Neural progenitor cell (in vitro differentiated cells): ENCODE results near the gene PDAP1. TPM values are rescaled to one million over a fixed set of nuclear protein-coding genes. Genes with fewer than 3 reads are reported as not detected.

Source experiments
- DNase-seq: peaks from one replicate; pipeline ENCODE4 v3.0.0-alpha.2; 2016; ENCODE audit warnings: low spot score
- H2AFZ ChIP-seq: fragments of 200-600 bp; sonication (generic); replicated peaks from 2 replicates; pipeline ENCODE4 v1.6.1; 2016; ENCODE audit warnings: antibody characterized with exemption
- H3F3A ChIP-seq: fragments of 200-600 bp; sonication (generic); 2 replicates; pipeline ENCODE4 v1.6.1; 2016; ENCODE audit warnings: antibody characterized with exemption, low read depth
- H3K27ac ChIP-seq: fragments of 200-600 bp; sonication (generic); 2 replicates; pipeline ENCODE4 v1.5.1; 2016; ENCODE audit warnings: mild to moderate bottlenecking
- H3K27me3 ChIP-seq: fragments of 200-600 bp; sonication (generic); 2 replicates; pipeline ENCODE4 v1.6.1; 2016; ENCODE audit warnings: mild to moderate bottlenecking, moderate library complexity
- H3K36me3 ChIP-seq: fragments of 200-600 bp; sonication (generic); 2 replicates; pipeline ENCODE4 v1.5.1; 2016
- H3K4me1 ChIP-seq: fragments of 200-600 bp; sonication (generic); 2 replicates; pipeline ENCODE4 v1.6.1; 2016; ENCODE audit warnings: mixed run types
- H3K4me2 ChIP-seq: fragments of 200-600 bp; sonication (generic); 2 replicates; pipeline ENCODE4 v1.6.1; 2016
- H3K4me3 ChIP-seq: fragments of 200-600 bp; sonication (generic); 2 replicates; pipeline ENCODE4 v1.5.1; 2016
- H3K79me2 ChIP-seq: fragments of 200-600 bp; sonication (generic); 2 replicates; pipeline ENCODE4 v1.6.1; 2016; ENCODE audit warnings: low read depth
- H3K9ac ChIP-seq: fragments of 200-600 bp; sonication (generic); 2 replicates; pipeline ENCODE4 v1.6.1; 2016
- H3K9me3 ChIP-seq: fragments of 200-600 bp; sonication (generic); 2 replicates; pipeline ENCODE4 v1.5.1; 2016; ENCODE audit warnings: low read depth
- H4K20me1 ChIP-seq: fragments of 200-600 bp; sonication (generic); 2 replicates; pipeline ENCODE4 v1.6.1; 2016; ENCODE audit warnings: low read depth
- H3K27ac Mint-ChIP-seq: 3 replicates; pipeline ENCODE4 v1.8.0; 2021; ENCODE audit warnings: mixed read lengths
- H3K27me3 Mint-ChIP-seq: 2 replicates; pipeline ENCODE4 v1.8.0; 2022; ENCODE audit warnings: low read depth, mild to moderate bottlenecking, inconsistent platforms, moderate library complexity, mixed read lengths; ENCODE audit not compliant: insufficient read depth
- H3K36me3 Mint-ChIP-seq: 3 replicates; pipeline ENCODE4 v1.8.0; 2021; ENCODE audit warnings: mixed read lengths
- H3K4me1 Mint-ChIP-seq: 3 replicates; pipeline ENCODE4 v1.8.0; 2021; ENCODE audit warnings: mixed read lengths
- H3K4me3 Mint-ChIP-seq: 3 replicates; pipeline ENCODE4 v1.8.0; 2021; ENCODE audit warnings: mild to moderate bottlenecking, moderate library complexity, mixed read lengths
- H3K9me3 Mint-ChIP-seq: 3 replicates; pipeline ENCODE4 v1.8.0; 2020; ENCODE audit warnings: mixed read lengths
- EZH2 ChIP-seq: fragments of 200-600 bp; sonication (generic); IDR thresholded peaks from 2 replicates; pipeline ENCODE4 v1.6.1; 2017; ENCODE audit warnings: antibody characterized with exemption, mild to moderate bottlenecking, moderate library complexity
- EZH2phosphoT487 ChIP-seq: fragments of 200-600 bp; sonication (generic); IDR thresholded peaks from 2 replicates; pipeline ENCODE4 v1.6.1; 2017; ENCODE audit warnings: antibody characterized with exemption
- total RNA-seq: library from RNA; depleted of rRNA; stranded (reverse); fragments of >200 nt; gene quantifications from 2 replicates; pipeline ENCODE4 v1.2.3, GENCODE V29; 2015; ENCODE audit warnings: low replicate concordance
- TF ChIP-seq, protein P1 (sequence below): fragments of 200-600 bp; sonication (generic); IDR thresholded peaks from 2 replicates; pipeline ENCODE4 v1.5.1; 2017; ENCODE audit warnings: antibody characterized with exemption, mild to moderate bottlenecking

PDAP1 gene, protein sequence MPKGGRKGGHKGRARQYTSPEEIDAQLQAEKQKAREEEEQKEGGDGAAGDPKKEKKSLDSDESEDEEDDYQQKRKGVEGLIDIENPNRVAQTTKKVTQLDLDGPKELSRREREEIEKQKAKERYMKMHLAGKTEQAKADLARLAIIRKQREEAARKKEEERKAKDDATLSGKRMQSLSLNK
- 136 and 170 TPM in 2 replicates for total RNA-seq

DNA sequence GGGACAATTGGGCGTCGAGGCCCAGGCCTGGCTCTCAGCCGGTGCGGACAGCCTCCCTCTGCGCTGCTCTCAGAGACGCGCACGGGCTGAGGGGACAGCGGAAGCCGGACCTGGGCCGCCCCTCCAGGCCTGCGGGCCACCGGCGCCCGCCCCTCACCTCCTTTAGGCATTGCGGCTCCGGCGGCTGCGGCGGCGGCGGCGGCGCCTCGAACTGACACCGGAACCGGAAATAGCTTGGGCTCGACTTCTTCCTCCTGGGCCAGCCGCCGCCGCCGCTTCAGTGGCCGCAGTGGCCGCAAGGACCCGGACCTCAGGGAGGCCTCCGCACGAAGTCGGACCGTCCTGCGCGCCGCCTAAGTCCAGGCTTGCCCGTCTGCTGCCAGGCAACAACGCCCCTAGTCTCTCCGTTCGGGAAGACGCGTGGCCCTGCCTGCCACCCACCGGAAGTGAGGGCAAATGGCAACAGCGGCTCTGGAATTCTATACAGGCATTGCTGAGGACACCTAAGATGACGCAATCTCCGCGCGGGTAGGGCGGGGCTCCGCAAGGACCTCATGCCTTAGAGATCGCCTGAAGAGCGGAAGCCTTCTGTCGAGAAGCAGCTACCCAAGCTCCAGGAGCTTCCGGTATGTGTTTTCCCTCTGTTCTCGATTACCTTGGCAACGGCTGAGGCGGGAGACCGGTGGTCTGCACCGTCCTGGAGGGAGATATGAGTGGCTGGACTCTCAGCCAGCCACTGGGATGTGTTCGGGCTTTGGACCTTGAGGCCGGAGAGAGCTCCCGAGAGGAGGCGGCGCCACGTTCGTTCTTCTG is at the start of gene PDAP1, which contains the start of gene BUD31:
TSS of gene PDAP1 (minus strand) at position 219 of the 813 bp plus-strand sequence. CDS start at position 170, 49 bp downstream.
TSS of gene BUD31 (plus strand) at position 591 of the 813 bp plus-strand sequence. CDS start 2,124 bp downstream, outside the sequence.
- H2AFZ ChIP-seq = peak within 1 kb of the TSS; percentile 75
- H4K20me1 ChIP-seq = peaks cover 54% of the 10 kb centered on the region
- peaks cover 12% of the 10 kb centered on the region for H3F3A ChIP-seq
- H3K36me3 Mint-ChIP-seq = peaks cover 22% of the 10 kb centered on the region
- peaks cover 15% of the 10 kb centered on the region for H3K4me1 ChIP-seq
- peak within 1 kb of the TSS; percentile 98 for H3K4me3 ChIP-seq
- H3K4me2 ChIP-seq = peak within 1 kb of the TSS; percentile 96
- peak within 1 kb of the TSS; percentile 98 for H3K27ac ChIP-seq
- H3K27me3 ChIP-seq = no peaks in the 10 kb centered on the region
- peaks cover 6% of the 10 kb centered on the region for H3K27me3 Mint-ChIP-seq
- DNase-seq = peak; percentile 96
- H3K4me1 Mint-ChIP-seq = peaks cover 22% of the 10 kb centered on the region
- peak within 1 kb of the TSS; percentile 96 for H3K4me3 Mint-ChIP-seq
- H3K9me3 Mint-ChIP-seq = no peaks in the 10 kb centered on the region
- peaks cover 70% of the 10 kb centered on the region for H3K79me2 ChIP-seq
- H3K9me3 ChIP-seq = no peaks in the 10 kb centered on the region
- peak within 1 kb of the TSS; percentile 99 for H3K27ac Mint-ChIP-seq
- peak within 1 kb of the TSS; percentile 93 for H3K9ac ChIP-seq
- TF ChIP-seq, protein P1, sequence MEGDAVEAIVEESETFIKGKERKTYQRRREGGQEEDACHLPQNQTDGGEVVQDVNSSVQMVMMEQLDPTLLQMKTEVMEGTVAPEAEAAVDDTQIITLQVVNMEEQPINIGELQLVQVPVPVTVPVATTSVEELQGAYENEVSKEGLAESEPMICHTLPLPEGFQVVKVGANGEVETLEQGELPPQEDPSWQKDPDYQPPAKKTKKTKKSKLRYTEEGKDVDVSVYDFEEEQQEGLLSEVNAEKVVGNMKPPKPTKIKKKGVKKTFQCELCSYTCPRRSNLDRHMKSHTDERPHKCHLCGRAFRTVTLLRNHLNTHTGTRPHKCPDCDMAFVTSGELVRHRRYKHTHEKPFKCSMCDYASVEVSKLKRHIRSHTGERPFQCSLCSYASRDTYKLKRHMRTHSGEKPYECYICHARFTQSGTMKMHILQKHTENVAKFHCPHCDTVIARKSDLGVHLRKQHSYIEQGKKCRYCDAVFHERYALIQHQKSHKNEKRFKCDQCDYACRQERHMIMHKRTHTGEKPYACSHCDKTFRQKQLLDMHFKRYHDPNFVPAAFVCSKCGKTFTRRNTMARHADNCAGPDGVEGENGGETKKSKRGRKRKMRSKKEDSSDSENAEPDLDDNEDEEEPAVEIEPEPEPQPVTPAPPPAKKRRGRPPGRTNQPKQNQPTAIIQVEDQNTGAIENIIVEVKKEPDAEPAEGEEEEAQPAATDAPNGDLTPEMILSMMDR = peak; percentile 17
- TF ChIP-seq EZH2 = no peak
- H3K36me3 ChIP-seq = peaks cover 10% of the 10 kb centered on the region

DNA sequence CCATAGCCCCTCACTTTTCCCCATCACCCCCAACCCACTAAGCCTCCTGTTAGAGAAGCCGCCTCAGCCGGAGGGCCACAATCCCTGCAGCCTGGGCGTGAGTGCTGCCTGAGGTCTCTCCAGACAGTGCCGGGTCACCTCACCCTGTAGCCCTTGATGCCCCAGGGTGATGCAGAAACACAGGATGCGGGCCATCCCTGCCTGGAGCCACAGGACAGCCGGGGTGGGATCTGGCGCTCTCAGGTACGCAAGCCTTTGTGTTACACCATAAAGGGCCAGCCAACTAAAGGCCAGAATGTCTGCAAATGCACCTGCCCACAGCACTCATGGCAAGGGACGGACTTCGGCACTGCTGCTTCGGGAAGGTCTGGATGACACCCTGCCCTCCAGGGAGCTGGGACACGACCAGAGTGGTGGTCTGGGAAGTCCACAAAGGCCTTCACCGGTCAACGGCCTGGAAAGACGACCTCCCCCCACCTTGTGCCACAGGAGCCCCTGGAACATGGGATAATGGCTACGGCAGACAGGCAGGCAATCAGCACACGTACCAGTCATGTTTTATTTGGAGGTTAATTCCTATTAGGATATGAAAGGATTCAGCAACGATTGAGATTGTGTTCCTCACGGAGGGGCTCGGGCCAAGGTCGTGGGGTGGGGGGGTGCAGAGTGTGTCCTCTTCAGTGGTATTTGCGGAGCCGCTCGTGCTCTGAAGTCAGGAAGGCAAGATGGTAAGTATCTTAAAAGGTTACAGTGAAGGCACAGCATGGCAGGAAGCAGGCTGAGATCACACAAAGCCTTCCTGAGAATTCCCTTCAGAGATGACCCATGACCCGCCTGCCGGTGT is 49.5 kb upstream of the PDAP1 start:
- no peak overlapping the region for H3K4me2 ChIP-seq
- no peak overlapping the region for H3K4me3 Mint-ChIP-seq
- H3K36me3 Mint-ChIP-seq = peaks cover 38% of the 10 kb centered on the region
- H3K79me2 ChIP-seq = peaks cover 53% of the 10 kb centered on the region
- no peaks in the 10 kb centered on the region for H3K36me3 ChIP-seq
- peaks cover 4% of the 10 kb centered on the region for H4K20me1 ChIP-seq
- no peak for DNase-seq
- H3K27ac Mint-ChIP-seq = peak overlapping the region; percentile 46
- H2AFZ ChIP-seq = no peak overlapping the region
- no peaks in the 10 kb centered on the region for H3K9me3 Mint-ChIP-seq
- no peak overlapping the region for H3K4me3 ChIP-seq
- peak overlapping the region; percentile 37 for H3K27ac ChIP-seq
- peaks cover 4% of the 10 kb centered on the region for H3K4me1 Mint-ChIP-seq
- no peaks in the 10 kb centered on the region for H3K4me1 ChIP-seq
- H3K27me3 Mint-ChIP-seq = peaks cover 3% of the 10 kb centered on the region
- TF ChIP-seq EZH2 (no peak), EZH2phosphoT487 (no peak)
- TF ChIP-seq, protein P1 = no peak
- H3F3A ChIP-seq = peaks cover 44% of the 10 kb centered on the region
- no peaks in the 10 kb centered on the region for H3K27me3 ChIP-seq
- H3K9ac ChIP-seq = no peak overlapping the region
- H3K9me3 ChIP-seq = no peaks in the 10 kb centered on the region

DNA sequence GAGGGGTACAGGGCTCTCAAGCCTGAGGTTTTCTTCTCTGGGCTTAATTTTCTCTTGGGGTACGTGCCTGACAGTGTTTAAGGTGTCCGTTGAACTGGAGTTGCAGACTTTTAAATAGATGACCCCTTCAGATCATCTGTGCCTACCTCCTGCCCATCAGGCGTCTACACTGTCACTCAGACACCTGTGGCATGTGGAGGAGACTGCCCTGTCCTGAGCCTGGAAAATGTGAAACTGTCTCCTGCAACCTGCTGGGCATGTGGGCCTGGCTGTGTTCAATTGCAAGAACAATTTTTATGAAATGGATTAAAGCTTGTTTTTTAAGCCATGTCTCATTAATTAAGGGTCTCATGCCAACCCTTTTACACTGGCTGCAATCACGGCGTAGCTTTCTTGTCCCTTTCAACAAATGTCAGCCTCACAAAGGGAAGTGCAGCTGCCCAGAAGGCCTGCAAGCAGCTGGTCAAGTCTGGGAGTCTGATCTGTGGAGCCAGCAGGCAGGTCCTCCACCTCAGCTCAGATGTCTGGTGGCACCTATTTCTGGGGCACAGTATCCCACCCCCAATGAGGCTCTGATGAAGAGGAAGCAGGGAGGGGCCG is 48.8 kb upstream of the PDAP1 start:
- Mint-ChIP-seq H3K36me3 (peaks cover 35% of the 10 kb centered on the region), H3K4me3 (no peak overlapping the region), H3K9me3 (no peaks in the 10 kb centered on the region), H3K27me3 (peaks cover 3% of the 10 kb centered on the region), H3K4me1 (peaks cover 4% of the 10 kb centered on the region), H3K27ac (no peak overlapping the region)
- no peaks in the 10 kb centered on the region for H3K27me3 ChIP-seq
- H4K20me1 ChIP-seq = peaks cover 6% of the 10 kb centered on the region
- no peaks in the 10 kb centered on the region for H3K36me3 ChIP-seq
- no peaks in the 10 kb centered on the region for H3K4me1 ChIP-seq
- H3K27ac ChIP-seq = peak overlapping the region; percentile 37
- TF ChIP-seq, protein P1 = no peak
- TF ChIP-seq EZH2phosphoT487 (no peak), EZH2 (no peak)
- no peaks in the 10 kb centered on the region for H3K9me3 ChIP-seq
- no peak overlapping the region for H3K4me3 ChIP-seq
- DNase-seq = no peak
- no peak overlapping the region for H3K4me2 ChIP-seq
- no peak overlapping the region for H3K9ac ChIP-seq
- H2AFZ ChIP-seq = no peak overlapping the region
- H3K79me2 ChIP-seq = peaks cover 46% of the 10 kb centered on the region
- H3F3A ChIP-seq = peaks cover 44% of the 10 kb centered on the region
